A549 (cell line): ENCODE results near the gene WNT3A. TPM values are rescaled to one million over a fixed set of nuclear protein-coding genes. Genes with fewer than 3 reads are reported as not detected.

ENCODE experiments used
- ATAC-seq, 2 experiments: fragments of 200-7000 bp in 1 of 2; fragments of >200 bp in 1 of 2; cut with Nextera tagmentation in 1 of 2; cut with Tn5 transposase in 1 of 2; 3 replicates each; pipeline versions ENCODE4 v1.8.0 to v1.9.1; 2018 to 2020; ENCODE audit warnings: mild to moderate bottlenecking in 1 of 2, moderate library complexity in 1 of 2
- CTCF ChIA-PET: fragments of 300-600 bp; sonication (Branson Sonifier 250); formaldehyde crosslinking; extraction: SDS; loops from one replicate; lab custom pipeline; 2021; ENCODE audit warnings: antibody characterized with exemption, inconsistent platforms; lab: Yijun Ruan, JAX
- POLR2A ChIA-PET: fragments of 350-600 bp; formaldehyde crosslinking; extraction: SDS; loops from one replicate; lab custom pipeline; 2021; ENCODE audit warnings: antibody characterized with exemption, inconsistent platforms; lab: Yijun Ruan, JAX
- DNase-seq, 2 experiments: peaks; one replicate each; pipeline versions ENCODE4 v3.0.0 to v3.0.0-alpha.2; 2011 to 2016; ENCODE audit warnings: low read depth in 1 of 2, low spot score in 1 of 2
- FAIRE-seq: peaks from 2 replicates; lab custom pipeline; 2011; peaks lifted over from hg19 to GRCh38; lab: Jason Lieb, UNC
- H3K27ac ChIP-seq, 2 experiments: fragments of >200 bp; sonication (Bioruptor Twin); formaldehyde crosslinking; 3 replicates each; pipeline ENCODE4 v1.5.1; 2016 to 2017
- H3K4me1 ChIP-seq: fragments of >200 bp; sonication (Bioruptor Twin); formaldehyde crosslinking; 3 replicates; pipeline ENCODE4 v1.6.1; 2016
- H3K4me2 ChIP-seq: fragments of >200 bp; sonication (Bioruptor Twin); formaldehyde crosslinking; 3 replicates; pipeline ENCODE4 v1.6.1; 2016
- H3K4me3 ChIP-seq: fragments of >200 bp; sonication (Bioruptor Twin); formaldehyde crosslinking; 3 replicates; pipeline ENCODE4 v1.5.1; 2016
- H3K9me3 ChIP-seq: fragments of >200 bp; sonication (Bioruptor Twin); formaldehyde crosslinking; 3 replicates; pipeline ENCODE4 v1.6.1; 2016
- CEBPB ChIP-seq, 2 experiments: fragments of >200 bp in 1 of 2; sonication (Bioruptor Twin) in 1 of 2; formaldehyde crosslinking in 1 of 2; IDR thresholded peaks; 2 replicates each; pipeline ENCODE4 v1.6.1; 2012 to 2016
- CHD4 ChIP-seq: fragments of 200-600 bp; sonication (generic); IDR thresholded peaks from 2 replicates; pipeline ENCODE4 v1.6.1; 2016; ENCODE audit warnings: antibody characterized with exemption, mild to moderate bottlenecking, borderline replicate concordance
- FOSL2 ChIP-seq, 2 experiments: fragments of 450-650 bp in 1 of 2; fragments of >200 bp in 1 of 2; sonication (Bioruptor Twin) in 1 of 2; formaldehyde crosslinking; IDR thresholded peaks; 2 replicates each; pipeline versions ENCODE4 v1.5.0 to v1.6.1; 2016 to 2020; ENCODE audit warnings: mild to moderate bottlenecking in 1 of 2, moderate library complexity in 1 of 2
- GATA3 ChIP-seq: IDR thresholded peaks from 2 replicates; pipeline ENCODE4 v1.6.1; 2012; ENCODE audit warnings: borderline replicate concordance
- HMGXB4 ChIP-seq: fragments of 250-450 bp; sonication (Bioruptor Pico); IDR thresholded peaks from 2 replicates; pipeline ENCODE4 v1.5.0; 2021; ENCODE audit warnings: mild to moderate bottlenecking, moderate library complexity, borderline replicate concordance
- HOXA7 ChIP-seq: fragments of 250-450 bp; sonication (Bioruptor Pico); IDR thresholded peaks from 2 replicates; pipeline ENCODE4 v1.5.0; 2020; ENCODE audit warnings: mild to moderate bottlenecking, moderate library complexity
- HOXB13 ChIP-seq: fragments of 250-450 bp; sonication (Bioruptor Pico); IDR thresholded peaks from 2 replicates; pipeline ENCODE4 v1.5.0; 2020; ENCODE audit warnings: low read depth, mild to moderate bottlenecking, moderate library complexity
- KDM5A ChIP-seq: fragments of 200-600 bp; sonication (generic); IDR thresholded peaks from 2 replicates; pipeline ENCODE4 v1.6.1; 2016; ENCODE audit warnings: antibody characterized with exemption, mild to moderate bottlenecking
- MAFK ChIP-seq: fragments of 450-650 bp; IDR thresholded peaks from 2 replicates; pipeline ENCODE4 v1.6.1; 2014; ENCODE audit not compliant: partially characterized antibody
- POLR2AphosphoS2 ChIP-seq: conservative IDR thresholded peaks from 2 replicates; pipeline ENCODE4 v1.6.1; 2012; ENCODE audit warnings: low read length, improper control_type of control experiment, inconsistent platforms
- RCOR1 ChIP-seq: fragments of 150-350 bp; IDR thresholded peaks from 2 replicates; pipeline ENCODE4 v1.6.1; 2014; ENCODE audit warnings: antibody characterized with exemption, low read length, low read depth
- REST ChIP-seq: fragments of 200-600 bp; sonication (generic); IDR thresholded peaks from 2 replicates; pipeline ENCODE4 v1.6.1; 2016; ENCODE audit warnings: antibody characterized with exemption, mild to moderate bottlenecking, moderate library complexity
- SREBF2 ChIP-seq: fragments of 450-650 bp; IDR thresholded peaks from 2 replicates; pipeline ENCODE4 v1.6.1; 2014; ENCODE audit warnings: mild to moderate bottlenecking, moderate library complexity
- ZC3H11A ChIP-seq: fragments of 450-650 bp; IDR thresholded peaks from 2 replicates; pipeline ENCODE4 v1.6.1; 2014; ENCODE audit warnings: antibody characterized with exemption, mild to moderate bottlenecking
- WGBS: methylation state at CpG from one replicate; pipeline ENCODE4 v1.1.6; 2017; ENCODE audit errors: missing lambda C conversion rate; 5-methylcytosine and 5-hydroxymethylcytosine counted together
- polyA plus RNA-seq, 4 experiments: library from polyadenylated mRNA; depleted of rRNA in 3 of 4; stranded (reverse); fragments of >200 nt; fragmentation: RNase III in 1 of 4; extraction: RNeasy Plus Mini Kit Qiagen cat#74134 plus additional on column Dnase treatment in 1 of 4; gene quantifications; 2 replicates in 3 of 4; 3 replicates in 1 of 4; pipeline ENCODE4 v1.2.3, GENCODE V29; 2011 to 2017

WNT3A gene
- polyA plus RNA-seq, 2 of the 4 experiments (the other 2 are of a cell fraction), result not detected

GRCh38 chr1:228076796-228077430 lies 70.1 kb downstream of the WNT3A start (continued):
- TF ChIP-seq REST, result no peak
- no peak for TF ChIP-seq FOSL2 (IDR thresholded peaks at IDR 0.05)
- TF ChIP-seq FOSL2 (CRISPR knock-in tag; IDR thresholded peaks at IDR 0.05), result no peak
- TF ChIP-seq, all 56 proteins: peak for 0

GRCh38 chr1:228077565-228078330 lies 71.0 kb downstream of the WNT3A start:
- DNase-seq, result no peak
- no peak overlapping the region for H3K4me3 ChIP-seq
- no peak overlapping the region for H3K4me2 ChIP-seq
- POLR2A ChIA-PET, result no interaction called here
- H3K4me1 ChIP-seq, result peaks cover 6% of the 10 kb centered on the region; the same call in 1 of the 3 replicates
- ATAC-seq, result no peak
- no peak for FAIRE-seq
- H3K9me3 ChIP-seq, result no peaks in the 10 kb centered on the region
- CTCF ChIA-PET, result interaction anchor here (0.6 to 2.8 kb wide), 9 partner anchors 17 to 1745 kb away, joined by 3 to 13 read pairs (median 3); no protein-coding TSS in a partner anchor
- TF ChIP-seq RCOR1, result no peak
- WGBS, result 78% methylated on average over 9 of the region's 10 CpGs
- H3K27ac ChIP-seq, result no peak overlapping the region

- peaks cover 6% of the 10 kb centered on the region; the same call in 1 of the 3 replicates for H3K4me1 ChIP-seq
- 96% methylated on average over 7 of the region's 7 CpGs for WGBS
- TF ChIP-seq HMGXB4 (CRISPR knock-in tag) (no peak), GATA3 (no peak), MAFK (no peak), KDM5A (no peak), HOXB13 (CRISPR knock-in tag) (no peak), ZC3H11A (no peak), FOSL2 (IDR thresholded peaks at IDR 0.05) (no peak), FOSL2 (CRISPR knock-in tag; IDR thresholded peaks at IDR 0.05) (no peak), CEBPB (IDR thresholded peaks at IDR 0.05) (no peak), POLR2AphosphoS2 (no peak), CHD4 (no peak), SREBF2 (no peak), HOXA7 (CRISPR knock-in tag) (no peak)
- ChIA-PET CTCF (interaction anchor here (1.1 to 2.8 kb wide), 4 partner anchors 18 to 80 kb away, joined by 3 to 13 read pairs (median 4); no protein-coding TSS in a partner anchor), POLR2A (no interaction called here)
- DNase-seq (no peak), ATAC-seq (no peak), FAIRE-seq (no peak)
- no peak overlapping the region for H3K4me3 ChIP-seq
- H3K4me2 ChIP-seq, result no peak overlapping the region
- H3K27ac ChIP-seq, result no peak overlapping the region
- no peaks in the 10 kb centered on the region for H3K9me3 ChIP-seq
Observed at GRCh38 chr1:228079013-228079412, 72.2 kb downstream of the WNT3A start.
